ENCODE data around the gene SMURF2.

DNA sequence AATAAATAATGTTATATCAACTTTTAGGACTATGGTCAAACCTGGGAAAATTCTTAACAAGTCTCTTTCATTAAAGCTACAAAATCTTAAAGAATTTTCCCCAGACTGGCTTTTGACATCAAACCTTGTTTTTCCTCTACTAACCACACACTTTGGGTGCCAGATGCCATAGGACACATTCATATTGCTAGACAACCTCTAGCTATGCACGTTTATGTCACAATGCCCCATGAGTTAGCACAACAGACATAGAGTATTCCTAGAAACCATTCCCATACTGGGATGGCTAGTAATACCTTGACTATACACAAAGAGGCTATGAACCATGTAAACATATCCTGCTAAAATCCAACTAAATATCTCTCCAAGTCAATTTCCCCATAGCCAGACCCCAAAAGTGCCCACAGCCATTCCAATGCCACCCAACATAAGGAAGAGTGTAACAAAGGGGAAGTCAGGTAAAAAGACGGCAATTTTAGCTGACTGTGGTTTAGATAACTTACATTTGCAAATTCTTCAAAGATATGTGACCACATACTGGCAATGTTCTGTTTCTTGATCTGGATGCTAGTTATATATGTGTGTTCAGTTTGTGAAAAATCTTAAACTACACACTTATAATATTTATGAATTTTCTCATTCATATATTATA lies 23.4 kb downstream of the SMURF2 start:
- TF ChIP-seq POLR2A (IDR thresholded peaks at IDR 0.05) (no peak), EP300 (IDR thresholded peaks at IDR 0.05) (no peak)
- TF ChIP-seq, protein P1, sequence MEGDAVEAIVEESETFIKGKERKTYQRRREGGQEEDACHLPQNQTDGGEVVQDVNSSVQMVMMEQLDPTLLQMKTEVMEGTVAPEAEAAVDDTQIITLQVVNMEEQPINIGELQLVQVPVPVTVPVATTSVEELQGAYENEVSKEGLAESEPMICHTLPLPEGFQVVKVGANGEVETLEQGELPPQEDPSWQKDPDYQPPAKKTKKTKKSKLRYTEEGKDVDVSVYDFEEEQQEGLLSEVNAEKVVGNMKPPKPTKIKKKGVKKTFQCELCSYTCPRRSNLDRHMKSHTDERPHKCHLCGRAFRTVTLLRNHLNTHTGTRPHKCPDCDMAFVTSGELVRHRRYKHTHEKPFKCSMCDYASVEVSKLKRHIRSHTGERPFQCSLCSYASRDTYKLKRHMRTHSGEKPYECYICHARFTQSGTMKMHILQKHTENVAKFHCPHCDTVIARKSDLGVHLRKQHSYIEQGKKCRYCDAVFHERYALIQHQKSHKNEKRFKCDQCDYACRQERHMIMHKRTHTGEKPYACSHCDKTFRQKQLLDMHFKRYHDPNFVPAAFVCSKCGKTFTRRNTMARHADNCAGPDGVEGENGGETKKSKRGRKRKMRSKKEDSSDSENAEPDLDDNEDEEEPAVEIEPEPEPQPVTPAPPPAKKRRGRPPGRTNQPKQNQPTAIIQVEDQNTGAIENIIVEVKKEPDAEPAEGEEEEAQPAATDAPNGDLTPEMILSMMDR (IDR thresholded peaks at IDR 0.05): no peak
